Body of pancreas (tissue), 4 donors: ENCODE measurements around the gene CCDC87. TPM values are rescaled to one million over a fixed set of nuclear protein-coding genes. Genes with fewer than 3 reads are reported as not detected.

Source experiments
- ATAC-seq: fragments of 150-250 bp; one replicate; pipeline ENCODE4 v1.9.1; 2016
- DNase-seq, 4 donors: peaks; one replicate each; pipeline ENCODE4 v3.0.0-alpha.2; 2019
- H3K27ac ChIP-seq, 4 donors: fragments of 200-600 bp; sonication (generic); 1 replicate in 3 of 4; 2 replicates in 1 of 4; pipeline versions ENCODE4 v1.5.1 to v1.6.1; 2016 to 2019; ENCODE audit warnings: mild to moderate bottlenecking in 1 of 4, mixed read lengths in 1 of 4, moderate library complexity in 1 of 4
- H3K27me3 ChIP-seq, 2 donors: fragments of 200-600 bp; sonication (generic); one replicate each; pipeline ENCODE4 v1.6.0; 2016; ENCODE audit warnings: mild to moderate bottlenecking in 1 of 2
- H3K36me3 ChIP-seq, 2 donors: fragments of 200-600 bp; sonication (generic); replicated peaks in 1 of 2; 2 replicates each; pipeline ENCODE4 v1.5.1; 2016; ENCODE audit warnings: low read depth in 2 of 2; ENCODE audit not compliant: insufficient read depth in 1 of 2
- H3K4me1 ChIP-seq: fragments of 200-600 bp; sonication (generic); one replicate; pipeline ENCODE4 v1.6.0; 2016
- H3K4me3 ChIP-seq, 2 donors: fragments of 200-600 bp; sonication (generic); 1 replicate in 1 of 2; 2 replicates in 1 of 2; pipeline ENCODE4 v1.5.1; 2016 to 2019
- H3K9me3 ChIP-seq, 3 donors: fragments of 200-600 bp; sonication (generic); 1 replicate in 2 of 3; 2 replicates in 1 of 3; pipeline ENCODE4 v1.5.1; 2016
- CTCF ChIP-seq, 7 experiments: fragments of 450-650 bp in 4 of 7; fragments of 200-600 bp in 3 of 7; sonication (generic) in 3 of 7; IDR thresholded peaks; one replicate each; pipeline ENCODE4 v1.5.1; 2016 to 2019; ENCODE audit warnings: antibody characterized with exemption in 7 of 7
- POLR2A ChIP-seq, 3 donors: fragments of 450-650 bp; IDR thresholded peaks; one replicate each; pipeline ENCODE4 v1.6.1; 2016; ENCODE audit warnings: antibody characterized with exemption in 3 of 3, mild to moderate bottlenecking in 2 of 3
- WGBS, 2 donors: methylation state at CpG; one replicate each; pipeline ENCODE4 v1.1.5; 2017; 5-methylcytosine and 5-hydroxymethylcytosine counted together
- intact Hi-C: fragments of 100-400 bp; cut with DNase I; formaldehyde crosslinking; loops from one replicate; pipeline ENCODE4 v1.15.1; 2023
- total RNA-seq, 2 donors: library from RNA; depleted of rRNA; stranded (reverse); fragments of >200 nt; gene quantifications; one replicate each; pipeline ENCODE4 v1.1.0, GENCODE V29; 2016

Gene CCDC87
- total RNA-seq, 2 donors from 2014 or later: under 0.01 TPM; not detected in 1

- H3K4me3 ChIP-seq: no peak overlapping the region
- intact Hi-C loops: no loop called here
- H3K36me3 ChIP-seq: no peaks in the 10 kb centered on the region
- DNase-seq: no peak
- TF ChIP-seq CTCF (IDR thresholded peaks at IDR 0.05) (no peak), POLR2A (IDR thresholded peaks at IDR 0.05) (no peak)
- H3K9me3 ChIP-seq: no peaks in the 10 kb centered on the region
- WGBS, 2 donors: 92 to 95% methylated on average over 7 to 8 of the region's 8 CpGs
- no peak for ATAC-seq
- no peak overlapping the region for H3K27ac ChIP-seq
- H3K27me3 ChIP-seq: no peaks in the 10 kb centered on the region
- peaks cover 15% of the 10 kb centered on the region for H3K4me1 ChIP-seq
Observed at GRCh38 chr11:66566221-66566620, 26.6 kb downstream of the CCDC87 start.

GRCh38 chr11:66564984-66565383 is 27.9 kb downstream of the CCDC87 start:
- intact Hi-C loops: no loop called here
- no peaks in the 10 kb centered on the region for H3K9me3 ChIP-seq
- no peak overlapping the region for H3K4me3 ChIP-seq
- WGBS, 2 donors: 87 to 98% methylated on average over 5 of the region's 5 CpGs
- ATAC-seq (no peak), DNase-seq (no peak)
- no peaks in the 10 kb centered on the region for H3K27me3 ChIP-seq
- TF ChIP-seq POLR2A (IDR thresholded peaks at IDR 0.05): no peak
- no peak for TF ChIP-seq CTCF (IDR thresholded peaks at IDR 0.05)
- no peaks in the 10 kb centered on the region for H3K36me3 ChIP-seq
- peaks cover 15% of the 10 kb centered on the region for H3K4me1 ChIP-seq
- no peak overlapping the region for H3K27ac ChIP-seq

- intact Hi-C loops: no loop called here
- no peak overlapping the region for H3K27ac ChIP-seq
- no peak for ATAC-seq
- no peak for DNase-seq
- no peak for TF ChIP-seq POLR2A (IDR thresholded peaks at IDR 0.05)
- no peak for TF ChIP-seq CTCF (IDR thresholded peaks at IDR 0.05)
- H3K9me3 ChIP-seq: no peaks in the 10 kb centered on the region
- 78 to 96% methylated on average over 7 to 11 of the region's 14 CpGs for WGBS, 2 donors
- no peak overlapping the region for H3K4me3 ChIP-seq
- peaks cover 15% of the 10 kb centered on the region for H3K4me1 ChIP-seq
- H3K36me3 ChIP-seq: no peaks in the 10 kb centered on the region
- H3K27me3 ChIP-seq: no peaks in the 10 kb centered on the region
Observed at GRCh38 chr11:66564538-66564937, 28.3 kb downstream of the CCDC87 start.

- H3K9me3 ChIP-seq: no peaks in the 10 kb centered on the region
- no peaks in the 10 kb centered on the region for H3K27me3 ChIP-seq
- H3K36me3 ChIP-seq: no peaks in the 10 kb centered on the region
- DNase-seq (no peak), ATAC-seq (no peak)
- TF ChIP-seq CTCF (IDR thresholded peaks at IDR 0.05) (no peak), POLR2A (IDR thresholded peaks at IDR 0.05) (no peak)
- intact Hi-C loops: no loop called here
- no peak overlapping the region for H3K4me3 ChIP-seq
- H3K27ac ChIP-seq: no peak overlapping the region
- H3K4me1 ChIP-seq: peaks cover 21% of the 10 kb centered on the region
- 88 to 100% methylated on average over 2 to 10 of the region's 10 CpGs for WGBS, 2 donors
Observed at GRCh38 chr11:66563832-66564231, 29.0 kb downstream of the CCDC87 start.

GRCh38 chr11:66562907-66563583 is 29.8 kb downstream of the CCDC87 start:
- TF ChIP-seq POLR2A (IDR thresholded peaks at IDR 0.05) (no peak), CTCF (IDR thresholded peaks at IDR 0.05) (no peak)
- ATAC-seq (no peak), DNase-seq (no peak)
- intact Hi-C loops: no loop called here
- H3K4me3 ChIP-seq: no peak overlapping the region
- H3K27me3 ChIP-seq: no peaks in the 10 kb centered on the region
- H3K27ac ChIP-seq: no peak overlapping the region
- H3K9me3 ChIP-seq: no peaks in the 10 kb centered on the region
- no peaks in the 10 kb centered on the region for H3K36me3 ChIP-seq
- WGBS, 2 donors: 80 to 85% methylated on average over 9 to 20 of the region's 20 CpGs
- peaks cover 15% of the 10 kb centered on the region for H3K4me1 ChIP-seq
